ENCODE measurements around the gene TRPM2. TPM values are rescaled to one million over a fixed set of nuclear protein-coding genes. Genes with fewer than 3 reads are reported as not detected.

Gene TRPM2
- total and polyA plus RNA-seq, 2 donors (not counting 1 experiment from before 2014, with no cell fraction given): not detected

DNA sequence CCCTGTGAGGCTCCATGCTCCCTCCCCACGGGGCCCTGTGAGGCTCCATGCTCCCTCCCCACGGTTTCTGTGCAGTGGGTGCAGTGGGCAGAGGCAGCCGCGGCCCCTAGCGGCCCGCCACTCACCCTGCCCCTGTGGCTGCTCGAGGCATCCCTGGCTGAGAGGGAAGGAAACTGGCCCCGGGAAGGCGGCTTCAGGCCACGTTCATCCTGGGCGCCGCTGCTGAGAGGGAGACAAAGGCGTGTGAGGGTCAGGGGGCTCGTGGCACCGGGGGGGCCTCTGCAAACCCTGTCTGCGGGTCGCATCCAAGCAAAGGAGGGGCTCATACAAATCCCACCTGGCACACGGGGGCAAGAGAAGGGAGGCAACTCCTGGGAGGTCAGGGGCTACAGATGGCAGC is 22.7 kb upstream of the TRPM2 start:
- Histone ChIP-seq H3K4me2 (ENCODE audit: extremely low read depth, insufficient read depth, low read length) (no peak overlapping the region), H3K9me3 (ENCODE audit: control insufficient read depth, insufficient read depth, low read depth, low read length) (no peaks in the 10 kb centered on the region), H3K9ac (ENCODE audit: insufficient read depth, low read length) (no peak overlapping the region), H4K20me1 (ENCODE audit: control insufficient read depth, extremely low read depth, insufficient read depth, low read length) (no peaks in the 10 kb centered on the region), H3K79me2 (ENCODE audit: control insufficient read depth, insufficient read depth, low read length) (no peaks in the 10 kb centered on the region), H3K27me3 (ENCODE audit: control insufficient read depth, insufficient read depth, low read length) (no peaks in the 10 kb centered on the region), H3K36me3 (ENCODE audit: control insufficient read depth, insufficient read depth, low read length) (peaks cover 13% of the 10 kb centered on the region), H3K4me1 (ENCODE audit: control insufficient read depth, extremely low read depth, insufficient read depth, low read length) (no peaks in the 10 kb centered on the region), H2AFZ (ENCODE audit: low read length) (no peak overlapping the region), H3K4me3 (replicated peaks in 1 of 4; ENCODE audit: control extremely low read depth in 1 of 4, insufficient read depth in 1 of 4, low read depth in 3 of 4, low read length in 4 of 4) (no peak overlapping the region), H3K27ac (ENCODE audit: insufficient read depth, low read length) (no peak overlapping the region)
- TF ChIP-seq EZH2 (IDR thresholded peaks at IDR 0.05; ENCODE audit: low read length, missing control alignments): no peak
- TF ChIP-seq, protein P1, sequence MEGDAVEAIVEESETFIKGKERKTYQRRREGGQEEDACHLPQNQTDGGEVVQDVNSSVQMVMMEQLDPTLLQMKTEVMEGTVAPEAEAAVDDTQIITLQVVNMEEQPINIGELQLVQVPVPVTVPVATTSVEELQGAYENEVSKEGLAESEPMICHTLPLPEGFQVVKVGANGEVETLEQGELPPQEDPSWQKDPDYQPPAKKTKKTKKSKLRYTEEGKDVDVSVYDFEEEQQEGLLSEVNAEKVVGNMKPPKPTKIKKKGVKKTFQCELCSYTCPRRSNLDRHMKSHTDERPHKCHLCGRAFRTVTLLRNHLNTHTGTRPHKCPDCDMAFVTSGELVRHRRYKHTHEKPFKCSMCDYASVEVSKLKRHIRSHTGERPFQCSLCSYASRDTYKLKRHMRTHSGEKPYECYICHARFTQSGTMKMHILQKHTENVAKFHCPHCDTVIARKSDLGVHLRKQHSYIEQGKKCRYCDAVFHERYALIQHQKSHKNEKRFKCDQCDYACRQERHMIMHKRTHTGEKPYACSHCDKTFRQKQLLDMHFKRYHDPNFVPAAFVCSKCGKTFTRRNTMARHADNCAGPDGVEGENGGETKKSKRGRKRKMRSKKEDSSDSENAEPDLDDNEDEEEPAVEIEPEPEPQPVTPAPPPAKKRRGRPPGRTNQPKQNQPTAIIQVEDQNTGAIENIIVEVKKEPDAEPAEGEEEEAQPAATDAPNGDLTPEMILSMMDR (conservative IDR thresholded peaks at IDR 0.05 in 1 of 2, IDR thresholded peaks at IDR 0.05 in 1 of 2; ENCODE audit: low read depth in 1 of 2, low read length in 2 of 2): no peak
- no peak for DNase-seq (ENCODE audit: low read depth in 2 of 2)

DNA sequence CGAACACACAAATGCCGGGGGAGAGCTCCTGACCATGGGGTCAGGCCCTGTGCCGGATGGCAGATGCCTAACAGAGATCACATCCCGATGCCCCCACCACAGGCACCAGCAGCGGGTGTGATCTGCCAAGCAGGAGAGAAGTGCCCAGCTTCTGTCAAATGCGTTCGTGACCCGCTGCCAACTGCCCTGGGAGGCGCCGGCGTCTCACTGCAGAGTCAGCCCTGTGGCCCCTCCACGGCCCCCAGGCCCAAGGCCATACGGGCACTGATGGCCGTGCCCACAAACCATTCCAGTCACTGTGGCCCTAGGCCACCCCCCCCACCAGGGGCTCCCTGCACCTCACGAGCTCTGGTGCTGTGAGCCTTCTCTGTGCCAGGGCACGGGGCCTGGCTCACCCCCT is 22.2 kb upstream of the TRPM2 start:
- Histone ChIP-seq H3K27ac (ENCODE audit: insufficient read depth, low read length) (no peak overlapping the region), H4K20me1 (ENCODE audit: control insufficient read depth, extremely low read depth, insufficient read depth, low read length) (no peaks in the 10 kb centered on the region), H3K4me1 (ENCODE audit: control insufficient read depth, extremely low read depth, insufficient read depth, low read length) (no peaks in the 10 kb centered on the region), H3K27me3 (ENCODE audit: control insufficient read depth, insufficient read depth, low read length) (no peaks in the 10 kb centered on the region), H3K36me3 (ENCODE audit: control insufficient read depth, insufficient read depth, low read length) (peaks cover 9% of the 10 kb centered on the region), H3K4me2 (ENCODE audit: extremely low read depth, insufficient read depth, low read length) (no peak overlapping the region), H3K4me3 (replicated peaks in 1 of 4; ENCODE audit: control extremely low read depth in 1 of 4, insufficient read depth in 1 of 4, low read depth in 3 of 4, low read length in 4 of 4) (no peak overlapping the region), H3K79me2 (ENCODE audit: control insufficient read depth, insufficient read depth, low read length) (no peaks in the 10 kb centered on the region), H3K9ac (ENCODE audit: insufficient read depth, low read length) (no peak overlapping the region), H3K9me3 (ENCODE audit: control insufficient read depth, insufficient read depth, low read depth, low read length) (no peaks in the 10 kb centered on the region), H2AFZ (ENCODE audit: low read length) (no peak overlapping the region)
- no peak for DNase-seq (ENCODE audit: low read depth in 2 of 2)
- TF ChIP-seq, protein P1 (conservative IDR thresholded peaks at IDR 0.05 in 1 of 2, IDR thresholded peaks at IDR 0.05 in 1 of 2; ENCODE audit: low read depth in 1 of 2, low read length in 2 of 2): no peak
- TF ChIP-seq EZH2 (IDR thresholded peaks at IDR 0.05; ENCODE audit: low read length, missing control alignments): no peak

DNA sequence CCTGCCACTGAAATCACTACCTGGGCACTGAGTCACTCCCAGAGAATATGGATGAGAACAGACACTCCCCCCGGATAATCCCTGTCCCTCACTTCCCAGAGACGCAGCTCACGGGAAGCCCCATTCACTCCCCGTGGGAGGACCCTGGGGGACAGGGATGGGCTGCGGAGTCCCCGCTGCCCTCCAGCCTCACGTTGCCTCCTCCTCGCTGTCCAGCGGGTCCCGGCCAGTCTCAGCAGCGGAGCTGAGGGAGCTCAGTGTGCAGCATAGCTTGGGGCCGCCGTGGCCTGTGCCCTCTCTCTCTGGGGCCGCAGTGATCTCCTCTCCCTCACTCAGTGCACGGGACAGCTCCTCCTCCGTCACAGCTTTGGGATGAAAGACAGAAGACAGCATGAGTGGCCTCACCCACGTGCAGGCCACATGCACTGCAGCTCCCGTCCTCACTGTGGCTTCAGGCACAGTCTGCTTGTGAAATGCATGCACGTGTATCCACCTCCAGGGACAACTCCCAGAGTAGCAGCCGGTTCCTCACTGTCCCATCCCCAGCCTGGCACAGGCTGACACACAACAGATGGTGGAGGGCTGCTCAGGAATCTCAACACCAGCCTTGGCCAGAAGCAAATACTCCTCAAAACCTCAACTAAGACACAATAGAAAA is 21.6 kb upstream of the TRPM2 start:
- H3K9me3 ChIP-seq (ENCODE audit: control insufficient read depth, insufficient read depth, low read depth, low read length): no peaks in the 10 kb centered on the region
- DNase-seq (ENCODE audit: low read depth in 2 of 2): no peak
- no peak overlapping the region for H2AFZ ChIP-seq (ENCODE audit: low read length)
- H3K27me3 ChIP-seq (ENCODE audit: control insufficient read depth, insufficient read depth, low read length): no peaks in the 10 kb centered on the region
- no peaks in the 10 kb centered on the region for H3K79me2 ChIP-seq (ENCODE audit: control insufficient read depth, insufficient read depth, low read length)
- H3K27ac ChIP-seq (ENCODE audit: insufficient read depth, low read length): no peak overlapping the region
- H4K20me1 ChIP-seq (ENCODE audit: control insufficient read depth, extremely low read depth, insufficient read depth, low read length): no peaks in the 10 kb centered on the region
- TF ChIP-seq EZH2 (IDR thresholded peaks at IDR 0.05; ENCODE audit: low read length, missing control alignments): no peak
- TF ChIP-seq, protein P1 (conservative IDR thresholded peaks at IDR 0.05 in 1 of 2, IDR thresholded peaks at IDR 0.05 in 1 of 2; ENCODE audit: low read depth in 1 of 2, low read length in 2 of 2): no peak
- H3K9ac ChIP-seq (ENCODE audit: insufficient read depth, low read length): no peak overlapping the region
- H3K4me3 ChIP-seq (replicated peaks in 1 of 4; ENCODE audit: control extremely low read depth in 1 of 4, insufficient read depth in 1 of 4, low read depth in 3 of 4, low read length in 4 of 4): no peak overlapping the region
- H3K4me1 ChIP-seq (ENCODE audit: control insufficient read depth, extremely low read depth, insufficient read depth, low read length): no peaks in the 10 kb centered on the region
- H3K4me2 ChIP-seq (ENCODE audit: extremely low read depth, insufficient read depth, low read length): no peak overlapping the region
- H3K36me3 ChIP-seq (ENCODE audit: control insufficient read depth, insufficient read depth, low read length): peaks cover 9% of the 10 kb centered on the region
